Dermis blood vessel endothelial cell (primary cell): Measurements from ENCODE around the gene CCNL2. TPM values are rescaled to one million over a fixed set of nuclear protein-coding genes. Genes with fewer than 3 reads are reported as not detected.
A peak's percentile ranks its signal among the peaks of the same experiment; 100 is the strongest.
"Not testable (repeated sequence)": the region's sequence is repeated elsewhere in the genome, so short reads cannot be mapped to it uniquely, and the experiment has no call there.

Experiments used
- DNase-seq: peaks from one replicate; pipeline ENCODE4 v3.0.0; 2010
- total RNA-seq: library from RNA; depleted of rRNA; stranded (reverse); fragments of >200 nt; gene quantifications from 2 replicates; pipeline ENCODE4 v1.2.3, GENCODE V29; 2014

The CCNL2 gene
- total RNA-seq, 1 donor from 2014 or later, result 183 TPM

DNA sequence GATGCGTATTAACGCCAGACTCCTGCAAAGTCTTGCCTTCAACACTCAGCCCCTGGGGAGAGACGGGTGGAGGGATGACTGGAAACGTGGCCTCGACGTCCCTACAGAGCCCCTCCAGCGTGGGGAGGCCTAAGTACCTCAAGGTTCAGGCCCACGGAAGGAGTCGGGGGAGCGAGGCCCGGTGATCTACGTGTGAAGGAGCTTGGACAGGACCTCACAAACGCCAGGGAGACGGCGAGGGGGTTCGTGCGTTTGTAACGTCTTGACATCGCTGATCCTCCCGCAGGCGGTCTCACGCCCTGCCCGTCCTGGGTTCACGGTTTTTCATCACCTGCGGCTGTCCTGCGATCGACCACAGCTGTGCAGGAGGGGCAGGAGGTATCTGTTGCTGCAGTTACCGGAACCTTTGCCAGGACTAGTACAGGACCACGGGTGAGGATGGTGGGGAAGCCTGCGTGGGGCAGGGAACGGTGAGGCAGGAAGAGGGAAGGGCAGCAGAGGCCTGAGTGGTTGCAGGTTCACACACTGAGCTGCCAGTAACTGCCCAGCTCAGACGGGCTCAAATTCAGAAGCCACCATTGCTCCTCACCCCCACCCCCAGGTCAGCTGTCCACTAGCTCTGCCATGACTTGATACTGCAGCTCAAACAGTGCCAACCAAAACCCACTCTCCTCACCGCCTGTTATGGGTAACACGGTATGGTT, 889 bp upstream of the CCNL2 start:
- DNase-seq, result peak; percentile 43

GRCh38 chr1:1398677-1399186, 403 bp downstream of the CCNL2 start:
- DNase-seq, result no peak

DNA sequence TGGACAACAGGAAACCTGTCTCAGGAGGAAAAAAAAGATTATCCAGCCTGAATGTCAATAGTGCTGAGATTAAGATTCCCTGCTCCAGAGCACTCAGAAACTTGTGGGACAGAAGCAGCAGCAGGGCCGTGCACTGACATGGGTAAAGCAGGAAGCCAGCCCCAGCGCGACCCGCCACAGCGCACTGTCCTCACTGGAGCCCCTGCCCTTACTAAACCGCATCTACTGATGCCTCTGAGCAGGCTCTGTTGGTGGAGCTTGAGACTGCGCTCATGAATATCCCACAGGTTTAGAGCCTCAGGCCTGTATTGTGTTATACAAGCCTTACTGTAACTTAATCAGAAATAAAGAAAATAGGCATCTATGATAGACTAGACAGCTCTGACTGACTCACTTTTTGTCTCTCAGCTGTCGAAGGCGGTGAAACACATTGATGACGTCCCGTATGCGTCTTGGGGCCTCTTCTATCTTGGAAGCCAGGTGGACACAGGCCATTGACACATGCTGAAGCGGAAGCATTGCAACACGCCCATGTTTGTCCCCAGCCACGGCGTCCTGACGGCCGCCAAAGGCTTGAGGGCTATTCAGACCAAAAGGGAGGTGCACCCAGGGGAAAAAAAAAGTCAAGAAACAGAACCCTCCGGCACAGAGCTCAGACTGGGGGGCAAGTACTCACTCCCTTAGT, 1.2 kb downstream of the CCNL2 start:
- DNase-seq, result peak; percentile 55

DNA sequence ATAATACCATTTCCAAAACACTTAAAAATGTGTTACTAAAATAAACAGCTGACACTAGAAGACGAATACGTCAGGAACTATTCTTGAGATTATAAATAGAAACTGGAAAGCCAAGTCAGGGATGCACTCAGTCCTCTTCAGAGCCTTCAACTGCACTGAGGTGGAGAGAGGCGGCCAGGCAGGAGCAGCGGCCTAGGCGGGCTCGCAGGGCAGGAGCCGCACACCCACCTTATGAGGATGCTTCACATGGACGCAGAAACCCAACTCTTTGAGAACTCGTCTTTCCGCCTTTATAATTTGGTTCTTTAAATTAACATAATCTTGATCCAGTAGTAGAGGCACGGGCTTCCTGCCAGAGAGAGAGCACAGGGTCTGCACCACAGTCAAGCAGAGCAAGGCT, 4.0 kb downstream of the CCNL2 start:
- DNase-seq, result no peak

GRCh38 chr1:1394116-1394515, 5.0 kb downstream of the CCNL2 start:
- DNase-seq, result no peak

GRCh38 chr1:1393428-1393827, 5.7 kb downstream of the CCNL2 start:
- DNase-seq, result no peak

DNA sequence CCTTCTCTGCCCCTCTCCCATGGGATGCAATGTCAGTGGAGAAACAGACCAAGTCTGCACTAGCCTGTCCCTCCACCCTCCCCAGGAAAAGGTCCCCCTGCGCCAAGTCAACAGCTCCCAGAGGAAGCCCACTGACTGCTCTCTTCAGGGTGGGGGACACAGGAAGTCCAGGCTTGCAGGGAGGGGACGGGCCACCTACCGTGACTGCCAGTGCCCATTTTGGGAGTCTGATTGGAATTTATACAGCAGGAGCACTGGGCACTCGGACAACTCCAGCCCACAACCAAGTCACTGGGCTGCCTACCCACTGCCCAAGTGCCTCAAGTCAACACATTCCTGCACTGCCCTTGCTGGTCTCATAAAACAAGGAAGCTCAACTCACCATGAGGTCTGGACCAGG, 6.1 kb downstream of the CCNL2 start:
- no peak for DNase-seq

DNA sequence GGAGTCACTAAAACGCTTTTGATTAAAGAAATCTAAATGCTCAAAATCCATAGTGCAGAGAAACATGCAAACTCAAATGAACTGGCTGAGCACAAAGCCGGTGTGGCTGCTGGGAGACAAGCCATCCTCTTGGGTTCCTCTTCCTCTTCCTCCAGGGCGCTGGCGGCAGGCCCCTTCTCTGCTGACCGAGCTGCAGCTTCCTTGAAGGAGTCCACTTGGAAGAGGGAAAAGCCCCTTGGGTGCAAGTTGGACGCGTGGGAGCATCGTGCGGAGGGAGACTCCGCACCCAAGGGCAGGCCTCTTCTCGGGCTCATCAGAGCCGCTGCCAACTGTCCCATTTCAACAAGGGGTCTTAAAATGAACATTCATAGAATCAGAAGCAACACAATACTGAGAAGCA, 7.9 kb downstream of the CCNL2 start:
- no peak for DNase-seq

GRCh38 chr1:1390675-1391074, 8.5 kb downstream of the CCNL2 start:
- DNase-seq, result no peak

- no peak for DNase-seq
Observed at GRCh38 chr1:1388078-1388472, 11.1 kb downstream of the CCNL2 start.

GRCh38 chr1:1387098-1388077, 11.7 kb downstream of the CCNL2 start:
- no peak for DNase-seq

DNA sequence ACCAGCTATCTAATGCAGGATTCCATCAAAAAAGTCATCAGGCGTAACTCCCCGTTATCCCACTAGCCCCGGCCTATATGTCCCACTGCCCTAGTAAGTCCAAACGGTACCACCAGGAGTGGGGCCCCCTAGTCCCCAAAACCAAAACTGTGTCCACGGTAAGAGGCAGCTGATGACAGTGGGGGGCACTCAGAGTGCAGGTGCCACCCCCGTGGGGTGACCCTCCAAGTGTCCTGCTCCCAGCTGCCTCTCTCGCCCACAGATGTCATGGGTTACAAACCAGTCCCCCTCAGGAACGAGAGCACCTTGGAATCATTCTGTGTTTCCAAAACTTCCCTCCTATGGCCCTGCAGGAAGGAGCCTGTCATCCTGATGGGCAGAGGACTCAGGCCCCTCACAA, 13.2 kb downstream of the CCNL2 start:
- no peak for DNase-seq

- DNase-seq, result not testable (repeated sequence)
Observed at GRCh38 chr1:1385339-1385738, 13.8 kb downstream of the CCNL2 start.

DNA sequence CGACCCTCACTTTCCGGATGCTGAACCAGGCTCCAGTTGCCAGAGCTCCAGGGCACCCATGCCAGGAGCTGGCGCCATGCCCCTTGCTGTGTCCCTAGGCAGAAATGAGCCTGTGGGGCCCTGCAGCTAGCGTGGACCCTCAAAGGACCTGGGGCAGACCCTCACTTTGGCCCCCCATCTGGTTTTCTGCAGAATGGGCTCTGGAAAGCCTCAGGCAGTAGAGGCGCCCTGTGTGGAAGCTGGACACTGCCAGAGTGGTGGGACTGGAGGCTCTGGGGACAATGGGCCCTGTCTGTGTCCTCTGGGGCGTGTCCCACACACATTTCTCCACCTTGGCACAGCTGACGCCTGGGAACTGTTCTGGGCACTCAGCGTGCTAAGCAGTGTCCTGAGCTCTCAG, 17.8 kb downstream of the CCNL2 start:
- DNase-seq, result no peak

- no peak for DNase-seq
Observed at GRCh38 chr1:1380860-1381259, 18.3 kb downstream of the CCNL2 start.

DNA sequence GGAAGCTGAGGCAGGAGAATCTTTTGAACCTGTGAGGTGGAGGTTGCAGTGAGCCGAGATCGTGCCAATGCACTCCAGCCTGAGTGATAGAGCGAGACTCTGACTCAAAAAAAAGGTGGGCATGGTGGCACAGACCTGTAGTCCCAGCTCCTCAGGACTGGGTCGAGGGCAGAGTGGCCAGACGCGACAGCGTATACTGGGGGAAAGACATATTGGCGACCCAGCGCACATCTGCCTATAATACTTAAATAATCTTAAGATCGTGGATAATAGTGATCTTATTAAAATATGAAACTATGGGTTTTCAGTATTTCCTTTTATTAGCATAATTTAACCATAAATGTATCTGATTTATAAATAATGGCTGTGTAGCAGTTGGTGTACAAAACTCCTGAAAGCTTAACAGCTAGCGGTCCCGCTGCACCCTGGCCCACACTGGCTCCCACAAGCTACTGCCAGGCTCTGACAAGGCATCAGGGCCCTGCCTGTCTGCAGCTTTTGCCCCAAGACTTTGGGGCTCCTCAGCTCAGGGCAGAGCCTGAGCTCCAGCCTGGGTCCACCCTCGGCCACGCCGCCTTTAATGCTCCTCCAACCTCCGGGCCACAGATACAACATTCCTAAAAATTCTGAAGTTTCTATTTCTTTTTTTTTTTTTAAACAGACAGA, 21.5 kb downstream of the CCNL2 start:
- DNase-seq, result no peak

DNA sequence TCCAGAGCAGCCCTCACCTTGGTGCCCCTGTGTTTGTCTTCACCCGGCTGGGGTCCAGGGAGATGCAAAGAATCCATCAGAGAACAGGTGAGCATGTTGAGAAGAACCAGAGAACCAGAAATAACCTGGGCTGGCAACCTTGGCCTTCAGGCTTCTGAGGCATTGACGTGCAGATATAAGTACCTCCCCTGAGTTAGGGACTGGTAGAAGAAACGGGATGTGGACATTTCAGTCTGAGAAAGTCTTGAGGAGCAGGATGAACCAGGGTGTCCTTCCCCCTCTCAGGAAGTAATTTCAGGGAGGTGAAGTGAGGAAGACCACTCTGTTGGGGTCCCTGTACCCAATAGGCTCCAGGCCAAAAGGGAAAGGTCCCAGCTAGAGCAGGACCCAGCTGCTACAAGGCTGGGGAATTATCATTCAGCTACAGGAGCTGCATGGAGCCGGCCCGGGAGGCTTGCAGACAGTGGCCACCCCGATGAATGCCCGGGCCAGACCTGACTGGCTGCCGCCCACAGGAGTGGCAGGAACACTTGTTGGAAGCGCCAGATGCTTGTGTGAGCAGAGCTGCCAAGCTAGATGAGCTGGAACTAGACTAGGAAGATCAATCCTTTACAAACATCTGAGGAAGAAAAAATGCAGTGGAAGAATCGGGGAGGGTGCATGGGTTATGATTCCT, 22.4 kb downstream of the CCNL2 start:
- DNase-seq, result no peak

DNA sequence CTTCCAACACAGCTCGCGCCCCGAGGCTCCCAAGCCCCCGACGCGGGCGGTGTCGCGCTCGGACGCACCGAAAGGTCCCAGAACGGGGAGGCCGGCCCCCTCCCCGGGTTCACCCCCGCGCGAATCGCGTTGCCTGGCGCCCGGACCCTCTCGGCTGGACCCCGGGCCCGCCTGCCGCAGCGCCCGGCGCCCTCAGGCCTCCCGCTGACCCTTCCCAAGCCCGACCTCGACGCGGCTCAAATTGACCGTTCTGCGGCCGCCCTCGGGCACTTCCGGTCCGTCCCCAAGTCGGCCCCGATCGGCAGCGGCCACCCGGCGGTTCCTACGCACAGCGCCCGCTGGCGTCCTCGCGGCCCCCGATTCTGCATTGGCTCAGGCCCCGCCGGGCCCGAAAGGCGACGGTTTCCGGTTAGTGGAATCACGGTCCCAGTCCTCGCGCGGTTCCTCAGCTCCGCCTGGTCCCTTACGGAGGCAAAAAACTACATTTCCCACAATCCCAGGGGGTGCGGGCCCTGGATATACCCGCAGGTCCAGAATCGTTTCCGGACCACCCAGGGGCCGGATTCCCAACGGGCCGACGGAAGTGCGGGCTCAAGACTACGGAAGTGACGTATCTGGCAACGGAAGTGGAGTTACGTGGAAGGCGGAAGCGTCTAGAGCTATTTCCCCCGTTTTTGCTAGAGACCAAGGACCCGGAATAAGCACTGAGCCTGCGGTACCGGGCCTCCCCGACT, 24.0 kb downstream of the CCNL2 start, which contains the start of gene AURKAIP1:
Gene AURKAIP1, minus strand, starts transcription at position 279 of the 734 bp plus-strand sequence. CDS start 451 bp downstream, outside the sequence.
- peak; percentile 100 for DNase-seq

DNA sequence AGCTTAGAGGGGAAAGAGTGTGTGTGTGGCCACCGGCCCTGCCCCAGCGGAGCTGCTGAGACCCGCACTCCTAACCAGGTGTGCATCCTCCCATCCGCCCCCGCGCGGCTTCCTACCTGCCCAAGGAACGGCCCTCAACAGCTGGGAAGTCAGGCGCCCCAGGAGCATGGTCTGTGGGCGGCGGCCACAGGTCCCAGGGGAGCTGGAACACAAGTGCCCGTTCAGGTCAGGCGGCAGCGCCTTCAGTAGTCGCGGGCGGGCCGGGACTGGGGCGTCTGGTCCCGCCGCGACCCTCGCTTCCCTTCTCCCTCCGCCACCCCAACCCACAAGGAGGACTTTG, 24.6 kb downstream of the CCNL2 start:
- DNase-seq, result peak; percentile 32

GRCh38 chr1:1373815-1374588, 25.1 kb downstream of the CCNL2 start:
- peak; percentile 25 for DNase-seq
